ENCODE data around the gene TMEM131L.
A peak's percentile ranks its signal among the peaks of the same experiment; 100 is the strongest.

TMEM131L gene

DNA sequence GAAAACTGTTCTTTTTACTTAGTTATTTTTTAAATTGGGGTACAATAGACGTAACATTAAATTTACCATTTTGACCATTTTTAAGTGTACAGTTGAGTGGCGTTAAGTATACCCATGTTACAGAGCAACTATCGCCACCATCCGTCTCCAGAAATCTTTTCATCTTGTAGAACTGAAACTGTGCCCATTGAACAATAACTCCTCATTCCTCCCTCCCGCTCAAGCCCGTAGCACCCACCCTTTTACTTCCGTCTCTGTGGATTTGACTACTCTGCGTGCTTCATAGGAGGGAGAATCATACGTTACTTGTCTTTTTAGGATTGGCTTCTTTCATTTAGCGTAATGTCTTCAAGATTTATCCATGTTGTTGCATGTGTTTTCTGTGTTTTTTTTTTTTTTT lies 55.3 kb downstream of the TMEM131L start:
- no peak for DNase-seq (ENCODE audit: low read depth)

DNA sequence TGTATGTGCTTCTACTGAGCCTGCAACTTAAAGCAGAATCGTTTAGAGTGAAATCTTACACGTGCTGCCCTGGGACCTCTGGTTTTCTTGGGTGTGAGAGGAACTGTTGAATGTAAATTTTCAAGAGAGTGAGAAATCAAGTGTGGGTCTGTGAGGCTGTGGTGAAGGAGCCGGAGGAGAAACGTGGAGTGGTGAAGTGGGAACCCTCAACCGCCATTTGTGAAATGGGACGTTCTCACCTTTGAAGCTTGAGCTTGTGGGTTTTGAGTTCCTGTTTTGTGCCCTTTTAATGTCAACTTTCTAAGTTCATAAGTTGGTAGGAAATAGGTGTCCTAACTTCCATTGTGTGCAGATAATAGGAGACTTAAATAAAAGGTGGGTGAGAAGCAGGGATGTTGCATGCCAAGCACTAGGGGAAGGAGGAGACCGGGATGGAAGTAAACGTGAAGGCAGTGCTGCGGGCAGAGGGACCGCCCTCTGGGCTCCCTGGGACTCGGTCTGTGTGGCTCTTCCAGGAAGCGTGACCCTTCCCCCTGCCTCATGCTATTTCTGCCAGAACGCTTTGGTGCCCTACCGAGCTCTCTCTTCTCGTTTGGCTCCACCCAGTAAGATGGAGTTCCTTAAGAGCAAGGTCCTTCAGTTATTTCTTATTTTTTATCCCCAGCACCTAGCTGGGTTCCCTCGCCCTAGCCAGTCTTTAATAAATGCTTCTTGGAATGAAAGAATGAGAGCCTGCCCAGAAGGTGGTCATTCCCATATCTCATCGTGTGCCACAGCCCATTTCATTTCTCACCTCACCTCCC lies 56.0 kb downstream of the TMEM131L start:
- peak; percentile 41 for DNase-seq (ENCODE audit: low read depth)

DNA sequence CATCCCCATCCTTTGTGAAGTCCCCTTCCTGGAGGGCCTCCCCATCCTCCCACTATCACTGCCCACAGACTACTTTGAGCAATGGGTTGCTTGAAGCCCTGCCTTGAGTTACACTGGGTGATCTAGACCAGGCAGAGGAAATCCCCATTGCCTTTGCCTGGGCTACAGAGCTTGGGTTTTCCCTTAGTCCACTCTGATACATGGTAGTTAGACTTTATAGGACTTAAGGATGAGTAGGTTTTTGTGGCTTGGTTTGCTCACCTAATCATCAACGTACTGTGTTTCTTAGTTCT lies 56.6 kb downstream of the TMEM131L start:
- DNase-seq (ENCODE audit: low read depth), result peak; percentile 25

DNA sequence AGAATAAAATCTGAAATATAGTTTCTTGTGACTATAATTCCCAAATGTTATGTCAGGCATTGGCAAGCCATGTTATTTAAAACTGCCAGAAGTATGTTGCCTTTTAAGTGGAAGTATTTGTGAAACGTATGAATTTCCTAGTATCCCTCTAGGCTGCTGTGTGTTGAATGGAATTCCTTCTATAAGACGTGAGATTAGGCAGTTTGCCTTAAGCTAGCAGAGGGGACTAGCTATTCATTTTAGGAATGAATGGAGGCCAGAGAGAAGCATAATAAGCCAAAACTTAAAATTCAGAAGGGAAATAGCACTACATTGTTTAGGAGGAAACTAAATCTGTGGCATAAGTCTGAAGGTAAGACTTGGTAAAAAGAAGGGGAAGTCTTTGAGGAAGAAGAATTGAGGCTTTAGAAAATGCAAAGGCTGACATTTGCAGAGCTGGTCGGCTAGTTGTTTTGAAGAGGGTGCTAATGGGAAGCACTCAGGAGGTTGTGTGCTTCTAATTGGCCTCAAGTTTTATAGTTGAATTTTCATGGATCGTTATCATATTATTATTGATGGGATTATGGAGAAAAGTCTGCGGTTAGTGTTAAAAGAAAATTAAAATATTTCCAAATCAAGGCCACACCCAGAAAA lies 57.1 kb downstream of the TMEM131L start:
- no peak for DNase-seq (ENCODE audit: low read depth)

GRCh38 chr4:153523941-153524386 lies 57.8 kb downstream of the TMEM131L start:
- no peak for DNase-seq (ENCODE audit: low read depth)

GRCh38 chr4:153524682-153525081 lies 58.5 kb downstream of the TMEM131L start:
- DNase-seq (ENCODE audit: low read depth), result no peak

DNA sequence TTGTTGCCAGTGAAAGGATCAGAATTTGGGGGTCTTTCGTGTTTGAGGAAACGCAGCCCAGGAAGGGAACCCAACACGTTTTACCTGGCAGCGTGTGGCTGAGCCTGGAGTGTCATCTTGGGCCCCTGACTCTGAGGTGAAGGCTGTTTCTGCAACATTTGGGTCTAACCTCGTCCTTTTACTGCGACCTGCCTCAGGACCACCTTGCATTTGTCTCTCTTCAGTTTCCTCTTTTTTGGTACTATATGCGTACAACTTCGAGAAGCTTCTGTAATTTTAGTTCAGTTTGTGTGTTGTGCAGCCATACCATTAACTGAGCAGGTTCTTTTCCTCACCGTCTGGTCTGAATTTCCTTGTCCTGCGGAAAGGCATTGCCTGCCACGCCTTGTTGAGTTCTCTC lies 61.5 kb downstream of the TMEM131L start:
- no peak for DNase-seq (ENCODE audit: low read depth)

DNA sequence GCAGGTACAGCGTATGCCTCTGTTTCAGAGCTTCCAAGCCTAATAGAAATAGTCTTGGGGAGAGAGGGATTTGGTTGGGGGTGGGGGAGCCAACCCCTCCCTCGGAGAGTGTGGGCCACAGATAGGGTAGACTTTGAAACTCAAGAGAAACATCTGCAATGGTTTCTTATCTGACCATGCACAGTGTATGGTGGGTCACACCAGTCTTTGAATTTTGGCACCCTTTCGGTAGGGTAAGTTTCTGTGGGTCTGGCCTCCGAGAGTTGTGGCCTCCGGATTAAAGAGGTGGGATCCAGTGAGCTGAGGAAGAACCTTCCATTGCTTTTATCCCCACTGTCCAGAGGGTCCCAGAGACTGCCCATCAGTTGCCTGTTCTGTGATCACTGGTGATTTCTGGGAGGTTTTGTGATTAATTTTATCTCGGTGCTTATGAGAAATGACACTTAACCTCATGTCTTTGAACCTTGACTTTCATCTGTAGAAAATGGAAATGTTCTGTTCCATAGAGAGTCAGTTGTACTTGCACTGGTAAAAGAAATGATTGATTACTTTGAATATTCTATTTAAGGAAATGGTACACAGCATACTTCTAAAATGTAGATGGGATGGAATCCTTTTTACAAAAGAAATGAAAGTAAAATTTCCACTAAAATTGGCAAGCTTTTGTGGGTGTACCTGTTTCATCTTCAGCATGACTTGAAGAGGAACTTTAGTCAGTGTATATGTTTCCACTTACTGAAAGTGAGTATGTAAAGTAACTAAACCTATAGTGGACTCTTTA lies 62.7 kb downstream of the TMEM131L start:
- DNase-seq (ENCODE audit: low read depth), result no peak

DNA sequence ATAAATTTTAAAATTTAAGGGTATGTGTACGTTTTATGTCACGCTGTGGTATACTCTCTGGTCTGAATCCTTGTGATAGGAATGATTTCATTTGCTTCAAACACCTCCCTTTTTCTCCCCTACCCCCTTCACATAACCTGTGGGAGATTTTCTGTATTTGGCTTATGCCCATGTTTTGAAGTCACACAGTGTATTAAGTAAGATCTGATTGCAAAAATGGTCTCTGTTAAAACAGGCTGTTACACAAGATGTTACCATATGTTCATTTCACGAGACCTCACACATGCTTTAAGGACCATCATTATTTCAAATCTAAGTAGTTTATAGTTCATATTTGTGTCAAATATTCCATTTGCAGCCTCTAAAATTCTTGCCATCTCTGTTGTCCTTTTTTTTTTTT lies 63.5 kb downstream of the TMEM131L start:
- no peak for DNase-seq (ENCODE audit: low read depth)

DNA sequence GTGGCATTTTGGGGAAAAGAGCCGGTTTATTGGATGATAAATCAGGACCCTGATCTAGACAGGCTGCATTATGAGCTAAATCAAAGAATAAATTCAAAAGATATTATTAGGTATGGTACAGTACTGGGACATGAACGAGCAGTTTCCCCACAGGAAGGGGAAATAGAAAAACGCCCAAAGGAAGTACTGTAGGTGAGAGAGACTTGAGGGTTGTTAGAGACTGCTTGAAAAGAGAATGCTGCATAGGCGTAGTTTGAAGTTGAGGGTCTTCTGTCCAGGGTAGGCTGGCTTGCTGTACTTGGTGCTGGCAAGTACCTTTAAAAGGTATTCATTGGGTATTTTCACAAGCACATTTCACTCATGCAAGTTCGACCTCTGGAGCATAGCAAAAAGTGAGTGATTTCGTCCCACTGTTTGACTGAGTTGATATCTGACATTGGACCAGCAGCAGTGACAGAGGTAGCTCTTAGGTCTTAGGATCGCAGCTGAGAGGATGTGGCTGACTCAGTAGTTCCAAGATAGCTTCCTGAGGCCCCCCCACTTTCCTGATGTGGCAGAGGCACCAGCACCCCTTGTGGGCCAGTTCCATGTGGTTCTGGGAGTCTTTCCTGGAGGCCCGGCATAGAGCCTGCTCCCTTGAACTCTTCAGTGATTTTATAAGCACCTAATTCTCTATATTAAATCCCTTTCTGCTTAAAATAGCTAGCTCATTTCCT lies 64.3 kb downstream of the TMEM131L start:
- no peak for DNase-seq (ENCODE audit: low read depth)

- DNase-seq (ENCODE audit: low read depth), result no peak
Observed at GRCh38 chr4:153531000-153531358, 64.8 kb downstream of the TMEM131L start.

- no peak for DNase-seq (ENCODE audit: low read depth)
Observed at GRCh38 chr4:153531976-153532626, 65.9 kb downstream of the TMEM131L start.

DNA sequence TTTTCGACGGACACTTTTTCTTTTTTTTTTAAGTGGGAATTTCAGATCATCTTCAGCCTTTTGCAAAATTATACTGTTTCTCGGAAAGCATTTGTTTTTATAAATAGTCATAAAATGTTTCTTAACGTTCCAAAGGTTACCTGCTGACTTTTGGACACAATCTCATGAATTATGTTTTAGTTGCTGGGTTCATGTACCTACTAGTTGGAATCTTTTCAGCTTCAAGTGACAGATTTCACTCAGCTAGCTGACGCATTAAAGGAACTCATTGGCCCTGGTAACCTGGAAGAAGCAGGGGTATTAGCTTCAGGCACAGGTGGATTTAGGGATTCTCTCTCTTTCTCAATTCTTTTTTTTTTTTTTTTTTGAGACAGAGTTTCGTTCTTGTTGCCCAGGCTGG lies 66.5 kb downstream of the TMEM131L start:
- DNase-seq (ENCODE audit: low read depth), result no peak

GRCh38 chr4:153533387-153533786 lies 67.2 kb downstream of the TMEM131L start:
- DNase-seq (ENCODE audit: low read depth), result no peak

GRCh38 chr4:153534792-153535629 lies 68.9 kb downstream of the TMEM131L start:
- DNase-seq (ENCODE audit: low read depth), result no peak

DNA sequence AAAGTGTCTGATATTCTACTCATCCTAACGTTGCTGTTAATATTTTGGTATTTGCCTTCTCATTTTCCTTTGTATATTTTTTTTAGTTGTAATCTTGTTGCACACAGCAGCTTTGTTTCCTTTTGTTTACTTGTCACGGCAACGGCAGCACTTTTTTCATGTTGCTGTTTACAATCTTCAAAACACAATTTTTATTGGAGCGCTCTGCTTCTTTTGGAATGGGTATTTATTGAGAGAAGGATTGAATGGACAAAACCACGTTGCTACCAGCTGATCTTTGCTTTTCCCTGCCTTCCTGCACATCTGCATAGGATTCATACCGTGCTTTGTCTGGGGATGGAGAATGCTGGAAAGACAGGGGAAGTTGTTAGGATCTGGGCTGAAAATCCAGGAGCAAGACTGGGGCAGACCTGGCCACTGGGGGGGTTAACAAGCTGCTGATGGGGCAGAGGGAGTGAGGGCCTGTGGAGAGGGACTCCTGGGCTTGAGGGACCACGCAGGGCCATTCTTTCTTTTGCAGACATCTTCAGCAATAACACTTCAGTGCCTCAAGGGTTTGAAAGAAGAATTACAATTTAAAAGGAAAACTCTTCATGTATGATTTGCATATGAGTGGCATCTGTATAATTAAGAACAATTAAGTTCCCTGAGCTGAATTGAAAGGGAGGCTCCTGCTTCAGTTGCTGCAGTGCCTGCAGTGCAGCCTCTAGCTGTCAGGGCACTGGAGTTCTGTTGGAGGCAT lies 69.8 kb downstream of the TMEM131L start:
- DNase-seq (ENCODE audit: low read depth), result no peak

- DNase-seq (ENCODE audit: low read depth), result no peak
Observed at GRCh38 chr4:153537493-153537960, 71.4 kb downstream of the TMEM131L start.

DNA sequence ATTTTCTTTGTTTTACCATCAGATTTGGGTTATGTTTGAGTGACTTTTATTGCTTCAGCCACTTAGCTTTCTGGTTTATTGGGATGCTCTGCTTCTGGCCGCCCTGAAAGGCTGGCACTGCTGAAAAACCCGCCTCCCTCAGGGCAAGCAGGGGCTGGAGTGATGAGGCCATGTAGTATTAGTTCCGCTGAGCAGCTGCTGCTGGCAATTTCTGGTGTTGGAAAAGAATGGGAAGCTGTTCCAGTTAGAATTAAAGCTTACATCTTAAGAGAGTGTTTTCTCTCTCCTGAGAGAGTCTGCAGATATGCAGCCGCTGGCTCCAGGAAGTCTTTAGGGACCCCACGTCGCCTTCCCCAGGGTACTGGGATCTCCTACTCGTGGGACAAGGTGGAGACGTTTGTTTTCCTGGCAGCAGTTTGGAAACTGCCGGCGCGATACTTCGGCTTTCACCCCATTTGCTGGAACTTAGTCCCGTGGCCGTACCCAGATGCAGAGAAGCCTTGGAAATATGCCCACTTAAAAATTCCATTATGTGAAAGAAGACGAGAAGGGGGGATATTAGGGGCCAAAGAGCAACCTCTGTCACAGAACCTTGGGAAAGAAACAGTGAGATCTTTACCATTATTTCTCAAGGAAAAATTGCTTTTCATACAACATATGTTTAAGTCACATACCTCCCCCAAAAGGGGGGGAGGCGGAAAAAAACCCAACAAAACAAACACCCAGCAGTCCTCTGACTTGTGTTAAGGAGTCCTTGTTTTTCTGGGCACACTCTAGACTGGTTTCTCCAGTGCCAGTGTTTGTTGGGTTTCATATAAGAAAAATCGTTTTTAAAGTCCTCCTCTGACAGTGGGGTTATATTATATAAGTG lies 72.6 kb downstream of the TMEM131L start:
- DNase-seq (ENCODE audit: low read depth), result no peak

DNA sequence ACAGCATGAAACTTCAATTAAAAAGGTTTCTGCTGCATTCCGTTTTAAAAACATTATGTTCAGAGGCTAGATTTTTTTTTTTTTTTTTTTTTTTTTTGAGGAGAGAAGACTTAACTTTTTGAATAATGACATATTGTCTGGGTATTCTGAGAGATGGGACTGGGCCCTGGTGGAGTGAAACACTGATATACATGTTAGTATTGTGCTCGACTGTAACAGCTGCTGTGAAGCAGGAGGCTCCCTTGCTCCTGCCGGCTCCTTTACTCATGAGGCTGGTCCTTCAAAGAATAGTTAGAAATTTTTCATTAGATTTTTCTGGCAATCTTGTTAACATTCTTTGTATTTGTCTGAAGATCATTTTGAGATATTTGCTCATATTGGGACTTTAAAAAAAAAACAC lies 73.3 kb downstream of the TMEM131L start:
- DNase-seq (ENCODE audit: low read depth), result no peak

All from stimulated activated CD8-positive, alpha-beta memory T cell treated with anti-CD3 and anti-CD28 coated beads, Interleukin-12 subunit alpha, Interleukin-12 subunit beta, amount 100 ng/mL, for 4 hours (primary cell).